ENCODE results near the gene KAZN. TPM values are rescaled to one million over a fixed set of nuclear protein-coding genes. Genes with fewer than 3 reads are reported as not detected.

Gene KAZN
- total RNA-seq, 4 donors from 2014 or later = 9.2 to 30.6 (median 21.2) TPM

- no peak for TF ChIP-seq CTCF (IDR thresholded peaks at IDR 0.05)
- DNase-seq (ENCODE audit: low spot score) (no peak), ATAC-seq (ENCODE audit: low FRiP score) (no peak)
These were observed 420.3 kb downstream of the KAZN start for GRCh38 chr1:15018767-15019166.

DNA sequence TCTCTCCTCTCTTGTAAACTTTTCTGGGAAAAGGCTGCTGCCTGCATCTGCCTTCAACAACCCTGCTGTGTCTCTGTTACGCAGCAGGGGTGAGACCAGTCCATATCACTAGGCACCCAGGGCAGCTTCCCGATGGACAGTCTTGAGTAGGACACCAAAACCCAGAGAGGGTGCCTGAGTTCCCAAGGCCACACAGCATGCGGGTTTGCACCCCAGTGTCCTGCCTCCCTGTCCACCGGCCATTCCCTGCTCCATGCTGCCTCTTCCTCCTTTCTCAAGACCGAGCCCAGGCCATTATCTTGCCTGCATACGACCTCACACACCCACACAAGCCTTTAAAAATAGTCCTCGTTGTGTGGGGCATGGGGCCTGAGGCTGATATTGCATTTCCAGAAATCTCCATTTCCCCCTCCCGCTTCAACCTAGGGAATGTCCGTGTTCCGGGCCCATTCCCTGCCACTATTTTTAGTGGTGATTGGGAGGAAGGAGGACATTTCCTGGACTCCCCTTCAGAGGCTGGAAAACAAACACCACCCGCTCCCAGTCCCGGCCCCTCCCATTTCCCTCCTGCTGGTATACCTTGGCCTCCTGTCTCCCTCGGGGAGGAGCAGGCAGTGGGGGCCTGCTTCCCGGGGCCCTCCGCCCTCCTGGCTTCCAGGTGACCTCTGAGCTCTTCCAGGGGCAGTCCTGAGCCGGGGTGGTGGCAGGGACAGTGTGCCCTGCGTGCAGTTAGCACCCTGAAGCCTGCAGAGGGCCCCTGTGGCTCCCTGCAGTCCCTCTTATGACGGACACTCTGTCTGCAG, 422.7 kb downstream of the KAZN start:
- DNase-seq (ENCODE audit: low spot score) (no peak), ATAC-seq (ENCODE audit: low FRiP score) (no peak)
- TF ChIP-seq CTCF (IDR thresholded peaks at IDR 0.05) = no peak

- no peak for TF ChIP-seq CTCF (IDR thresholded peaks at IDR 0.05)
- DNase-seq (ENCODE audit: low spot score) (no peak), ATAC-seq (ENCODE audit: low FRiP score) (no peak)
These were observed 423.6 kb downstream of the KAZN start for GRCh38 chr1:15022048-15022447.

GRCh38 chr1:15023205-15023604, 424.7 kb downstream of the KAZN start:
- DNase-seq (ENCODE audit: low spot score) = no peak
- no peak for TF ChIP-seq CTCF (IDR thresholded peaks at IDR 0.05)
- ATAC-seq (ENCODE audit: low FRiP score) = no peak

DNA sequence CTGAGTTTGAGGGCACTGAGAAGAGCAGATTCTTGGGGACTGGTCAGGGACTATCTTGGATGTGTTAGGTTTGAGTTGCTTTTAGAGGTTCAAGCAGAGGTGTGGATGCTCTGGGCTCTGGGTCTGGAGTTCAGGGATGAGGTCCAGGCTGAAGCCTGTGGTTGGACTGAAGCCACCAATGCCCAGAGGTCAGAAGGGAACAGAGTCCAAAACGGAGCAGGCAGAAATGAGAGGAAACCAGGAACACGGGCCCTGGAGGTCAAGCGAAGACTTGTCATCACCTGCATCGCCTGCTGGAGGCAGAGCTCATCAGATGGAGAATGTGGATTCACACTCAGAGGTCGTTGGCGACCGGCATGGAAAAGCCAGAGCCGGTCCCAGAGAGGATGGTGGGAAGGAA, 425.5 kb downstream of the KAZN start:
- no peak for DNase-seq (ENCODE audit: low spot score)
- no peak for TF ChIP-seq CTCF (IDR thresholded peaks at IDR 0.05)
- ATAC-seq (ENCODE audit: low FRiP score) = no peak

DNA sequence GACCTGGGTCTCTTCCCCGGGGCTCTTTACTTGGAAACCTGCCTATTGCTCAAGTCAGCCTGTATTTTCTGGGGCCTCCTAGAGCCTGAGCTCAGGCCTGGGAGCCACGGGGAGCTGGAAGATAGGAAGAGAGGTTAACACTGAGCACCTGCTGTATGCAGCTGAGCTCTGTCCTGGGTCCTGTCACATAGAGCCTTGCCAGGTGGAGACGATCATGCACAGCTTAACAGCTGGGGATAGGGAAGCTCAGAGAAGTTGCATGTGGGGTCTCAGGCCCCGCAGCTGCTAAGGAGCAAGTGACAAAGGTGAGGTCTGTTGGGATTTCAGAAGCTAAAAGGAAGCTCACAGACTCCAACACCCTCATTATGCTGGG, 427.6 kb downstream of the KAZN start:
- ATAC-seq (ENCODE audit: low FRiP score) (no peak), DNase-seq (ENCODE audit: low spot score) (no peak)
- TF ChIP-seq CTCF (IDR thresholded peaks at IDR 0.05) = no peak

GRCh38 chr1:15027515-15027986, 429.1 kb downstream of the KAZN start:
- peak; percentile 74 for DNase-seq (ENCODE audit: low spot score)
- TF ChIP-seq CTCF (IDR thresholded peaks at IDR 0.05) = peak in 2 of 3 donors; percentile 7 to 72
- peak; percentile 28 for ATAC-seq (ENCODE audit: low FRiP score)

Measured in omental fat pad (tissue), 4 donors.